ENCODE results near the gene CBFA2T2.
A peak's percentile ranks its signal among the peaks of the same experiment; 100 is the strongest.
"Not testable (repeated sequence)": the region's sequence is repeated elsewhere in the genome, so short reads cannot be mapped to it uniquely, and the experiment has no call there.

CBFA2T2 gene

DNA sequence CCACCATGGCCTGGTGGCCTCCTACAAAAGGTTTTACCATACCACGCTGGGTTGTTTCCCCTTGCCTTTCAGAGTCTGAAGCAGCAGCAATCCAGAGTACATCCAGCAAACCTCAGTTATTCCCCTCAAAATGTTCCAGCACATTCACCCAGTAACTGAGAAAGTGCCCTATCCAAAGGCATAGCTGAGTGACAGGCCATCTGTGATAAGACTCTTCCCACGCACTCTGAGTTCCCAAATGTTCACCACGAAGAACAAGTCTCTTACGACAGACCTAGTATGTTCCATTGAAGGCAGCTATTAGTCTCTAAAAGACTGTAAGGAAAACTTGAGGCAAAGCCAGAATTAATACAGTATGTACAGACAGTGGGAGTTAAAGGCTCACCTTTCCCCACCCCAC, 140.6 kb downstream of the CBFA2T2 start:
- no peak for DNase-seq

GRCh38 chr20:33631910-33632309, 142.0 kb downstream of the CBFA2T2 start:
- DNase-seq = not testable (repeated sequence)

- DNase-seq = no peak
These were observed 145.4 kb downstream of the CBFA2T2 start for GRCh38 chr20:33635341-33635740.

DNA sequence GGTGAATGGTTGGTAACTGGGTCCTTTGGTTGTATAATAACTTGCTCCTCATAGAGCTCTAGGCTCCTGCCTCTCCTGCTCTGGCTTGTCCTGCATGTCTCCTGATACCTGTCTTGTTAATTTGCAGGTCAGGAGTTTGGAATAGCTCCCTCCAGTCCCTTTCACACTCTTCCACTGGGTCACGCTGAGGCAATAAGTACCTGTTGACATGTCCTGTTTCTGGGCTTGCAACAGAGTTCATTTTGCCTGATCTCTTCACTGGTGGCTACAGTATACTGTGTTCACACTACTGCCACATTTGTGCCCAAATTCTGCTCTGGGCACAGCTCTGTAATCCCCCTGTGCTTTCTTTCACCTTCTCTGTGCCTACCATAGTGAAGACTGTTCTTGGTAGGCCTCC, 146.9 kb downstream of the CBFA2T2 start:
- DNase-seq = no peak

GRCh38 chr20:33640287-33640686, 150.4 kb downstream of the CBFA2T2 start:
- DNase-seq = no peak

DNA sequence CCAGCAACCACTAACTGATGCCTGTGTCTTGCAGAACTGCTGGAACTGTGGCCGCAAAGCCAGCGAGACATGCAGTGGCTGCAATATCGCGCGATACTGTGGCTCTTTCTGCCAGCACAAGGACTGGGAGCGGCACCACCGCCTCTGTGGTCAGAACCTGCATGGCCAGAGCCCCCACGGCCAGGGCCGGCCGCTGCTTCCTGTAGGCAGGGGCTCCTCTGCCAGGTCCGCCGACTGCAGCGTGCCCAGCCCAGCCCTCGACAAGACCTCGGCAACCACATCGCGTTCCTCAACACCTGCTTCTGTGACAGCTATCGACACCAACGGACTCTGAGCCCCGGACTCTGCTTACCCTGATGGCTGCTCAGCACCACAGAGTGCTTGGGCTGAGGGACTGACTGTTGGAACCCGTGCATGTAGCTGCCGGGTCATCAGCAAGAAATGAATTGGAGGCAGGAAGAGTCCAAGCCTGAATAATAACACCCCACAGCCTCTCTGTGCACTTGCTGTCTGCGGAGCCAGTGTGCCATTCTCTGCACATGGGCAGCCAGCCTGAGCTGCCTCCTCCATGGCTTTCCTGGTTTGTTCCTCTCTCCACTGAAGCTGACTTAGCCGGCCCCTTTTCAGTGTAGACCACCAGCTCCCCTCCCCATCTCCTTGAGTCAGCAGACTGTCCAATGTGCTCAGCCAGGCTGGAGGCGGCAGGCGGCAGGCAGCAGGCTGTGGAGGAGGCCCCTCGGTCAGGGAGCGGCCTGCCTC, 154.6 kb downstream of the CBFA2T2 start:
- DNase-seq = no peak

- DNase-seq = no peak
These were observed 155.1 kb downstream of the CBFA2T2 start for GRCh38 chr20:33645072-33645358.

DNA sequence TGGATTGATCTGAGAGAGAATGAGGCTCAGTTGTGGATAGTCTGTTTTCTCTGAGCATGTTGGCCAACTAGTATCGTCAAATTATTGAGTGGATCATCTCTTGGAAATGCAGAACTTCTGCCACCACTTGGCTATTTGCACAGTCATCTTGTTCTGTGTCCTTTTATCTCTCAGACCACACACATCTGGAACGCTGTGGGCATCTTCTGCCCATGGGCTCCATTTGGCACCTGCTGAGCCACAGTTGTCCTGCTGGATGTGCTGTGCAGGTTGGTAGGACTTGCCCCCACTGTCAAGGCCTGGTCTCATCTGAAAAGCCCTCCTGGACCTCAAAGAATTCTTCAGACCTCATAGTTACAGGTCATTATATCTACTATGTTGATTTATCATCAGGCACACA, 155.5 kb downstream of the CBFA2T2 start:
- no peak for DNase-seq

GRCh38 chr20:33646191-33646590, 156.3 kb downstream of the CBFA2T2 start:
- DNase-seq = no peak

DNA sequence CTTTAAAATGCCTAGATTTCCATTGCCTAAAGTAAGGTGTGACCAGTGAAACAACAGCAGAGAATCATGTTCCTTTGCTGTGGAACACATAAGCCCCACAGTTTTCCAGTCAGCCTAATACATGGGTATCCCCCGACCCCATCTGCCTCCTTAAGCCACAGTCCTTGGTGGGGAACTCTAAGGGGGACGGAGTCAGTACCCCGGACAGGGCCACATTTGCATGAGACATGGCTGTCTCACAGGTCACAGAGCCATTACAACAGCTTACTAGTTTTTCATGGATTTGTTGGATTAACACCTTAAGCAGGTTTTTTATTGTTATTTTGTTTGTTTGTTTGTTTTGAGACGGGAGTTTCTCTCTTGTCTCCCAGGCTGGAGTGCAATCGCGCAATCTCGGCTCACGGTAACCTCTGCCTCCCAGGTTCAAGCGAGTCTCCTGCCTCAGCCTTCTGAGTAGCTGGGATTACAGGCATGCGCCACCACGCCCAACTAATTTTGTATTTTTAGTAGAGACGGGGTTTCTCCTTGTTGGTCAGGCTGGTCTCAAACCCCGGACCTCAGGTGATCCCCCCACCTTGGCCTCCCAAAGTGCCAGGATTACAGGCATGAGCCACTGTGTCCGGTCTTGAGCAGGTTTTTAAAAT, 157.2 kb downstream of the CBFA2T2 start:
- peak; percentile 28 for DNase-seq

DNA sequence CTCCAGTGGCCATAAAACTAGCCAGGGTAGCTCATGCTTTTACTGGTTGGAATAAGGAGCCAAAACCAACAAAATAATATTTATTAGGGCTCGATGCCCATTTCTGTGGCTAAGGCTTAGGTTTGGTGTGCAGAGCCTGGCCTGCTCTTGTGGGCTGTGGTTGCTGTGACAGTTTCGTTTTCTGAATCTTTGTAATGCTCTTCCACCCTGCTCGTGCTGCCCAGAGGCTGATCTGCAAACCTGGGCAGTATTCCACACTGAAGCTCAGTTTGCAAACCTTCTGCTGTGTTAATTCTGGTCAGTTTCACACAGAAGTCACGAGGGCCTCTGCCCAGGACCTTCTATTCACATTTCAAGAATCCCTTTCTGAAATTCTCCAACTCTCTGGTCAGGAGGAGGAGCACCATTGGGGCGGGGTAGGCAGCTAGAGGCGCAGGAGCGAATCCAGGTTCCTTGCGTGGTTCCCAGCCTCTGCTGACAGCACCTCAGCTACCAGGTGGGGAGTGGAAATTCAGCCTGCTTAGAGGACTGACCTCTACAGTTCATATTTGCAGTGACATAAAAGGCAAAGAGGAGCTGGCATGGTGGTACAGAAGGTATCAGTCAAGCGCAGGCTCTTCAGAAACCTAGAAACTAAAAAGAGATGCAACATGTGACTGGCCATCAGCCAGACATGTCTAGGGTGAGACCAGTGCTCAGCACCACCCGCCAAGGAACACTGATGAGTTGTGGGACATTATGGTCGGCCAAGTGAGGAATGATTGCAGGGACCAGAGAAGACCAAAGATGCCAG, 157.9 kb downstream of the CBFA2T2 start:
- DNase-seq = peak; percentile 56

- DNase-seq = peak; percentile 81
These were observed 158.6 kb downstream of the CBFA2T2 start for GRCh38 chr20:33648396-33649004.

- DNase-seq = peak; percentile 92
These were observed 159.3 kb downstream of the CBFA2T2 start for GRCh38 chr20:33649201-33649681.

- no peak for DNase-seq
These were observed 160.3 kb downstream of the CBFA2T2 start for GRCh38 chr20:33650111-33650752.

- DNase-seq = peak; percentile 81
These were observed 161.1 kb downstream of the CBFA2T2 start for GRCh38 chr20:33650753-33651561.

GRCh38 chr20:33651562-33652048, 161.7 kb downstream of the CBFA2T2 start:
- no peak for DNase-seq

DNA sequence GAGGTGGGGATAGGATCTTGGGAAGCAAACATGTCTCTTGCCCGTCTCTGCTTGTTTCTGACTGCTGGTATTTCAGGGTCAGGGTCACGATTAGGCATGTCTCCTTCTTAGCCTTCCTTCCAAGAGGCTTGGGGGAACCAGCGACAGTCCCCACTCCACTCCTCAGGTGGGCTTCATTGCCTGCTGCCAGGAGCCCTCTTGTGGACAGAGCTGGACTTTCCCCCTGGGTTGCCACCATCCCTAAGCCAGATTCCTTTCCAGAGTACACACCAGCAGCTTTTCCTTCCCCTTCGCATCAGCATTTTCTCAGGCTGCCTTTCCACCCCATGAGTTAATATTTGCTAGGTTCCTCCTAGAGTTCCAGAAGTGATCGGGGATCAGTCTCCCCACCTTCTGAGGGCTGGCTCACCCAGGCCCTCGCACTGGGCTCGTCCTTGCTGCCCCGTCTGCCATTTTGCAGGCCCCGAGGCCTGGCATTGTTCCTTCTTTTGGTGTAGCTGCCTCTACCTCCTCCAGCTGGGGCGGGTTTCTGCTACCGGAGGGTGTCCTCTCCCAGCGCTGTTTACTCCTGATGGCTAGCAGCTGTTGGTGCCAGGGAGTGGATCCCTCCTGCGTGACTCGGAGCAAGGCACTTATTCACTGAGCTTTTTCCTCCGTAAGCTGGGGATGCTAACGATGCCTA, 163.5 kb downstream of the CBFA2T2 start:
- DNase-seq = peak; percentile 93

- DNase-seq = peak; percentile 100
These were observed 164.2 kb downstream of the CBFA2T2 start for GRCh38 chr20:33653900-33654596.

- DNase-seq = peak; percentile 79
These were observed 164.8 kb downstream of the CBFA2T2 start for GRCh38 chr20:33654680-33655161.

- DNase-seq = no peak
These were observed 165.3 kb downstream of the CBFA2T2 start for GRCh38 chr20:33655164-33655563.
